ENCODE data around the gene FRMD3. TPM values are rescaled to one million over a fixed set of nuclear protein-coding genes. Genes with fewer than 3 reads are reported as not detected.

Gene FRMD3
- total RNA-seq, 1 experiment from 2014 or later, result 3.9 TPM

- ChIA-PET CTCF (no interaction called here), POLR2A (ENCODE audit: unreplicated experiment) (no interaction called here)
- Histone ChIP-seq H3K27ac (ENCODE audit: low read length) (no peak overlapping the region), H3K9me2 (replicated peaks; ENCODE audit: low read length) (no peaks in the 10 kb centered on the region), H3K9ac (ENCODE audit: low read length) (no peak overlapping the region), H3K9me3 (ENCODE audit: low read length) (no peaks in the 10 kb centered on the region), H3K4me3 (ENCODE audit: low read length) (no peak overlapping the region), H3K36me3 (ENCODE audit: low read depth, low read length) (no peaks in the 10 kb centered on the region), H4K20me1 (ENCODE audit: low read length) (no peaks in the 10 kb centered on the region), H3K4me2 (ENCODE audit: low read length) (no peak overlapping the region), H3K4me1 (ENCODE audit: insufficient read depth, low read length) (peaks cover 14% of the 10 kb centered on the region), H3K27me3 (ENCODE audit: low read length) (no peaks in the 10 kb centered on the region), H3K79me2 (ENCODE audit: low read length) (no peaks in the 10 kb centered on the region), H2AFZ (ENCODE audit: low read length) (no peak overlapping the region), H3F3A (ENCODE audit: low read length, unreplicated experiment) (no peaks in the 10 kb centered on the region)
- ATAC-seq, result no peak
- no peak for DNase-seq
- TF ChIP-seq EZH2 (IDR thresholded peaks at IDR 0.05; ENCODE audit: low read length, unreplicated experiment) (no peak), EZH2phosphoT487 (IDR thresholded peaks at IDR 0.05; ENCODE audit: borderline replicate concordance, low read length) (no peak)
- TF ChIP-seq, protein P1, sequence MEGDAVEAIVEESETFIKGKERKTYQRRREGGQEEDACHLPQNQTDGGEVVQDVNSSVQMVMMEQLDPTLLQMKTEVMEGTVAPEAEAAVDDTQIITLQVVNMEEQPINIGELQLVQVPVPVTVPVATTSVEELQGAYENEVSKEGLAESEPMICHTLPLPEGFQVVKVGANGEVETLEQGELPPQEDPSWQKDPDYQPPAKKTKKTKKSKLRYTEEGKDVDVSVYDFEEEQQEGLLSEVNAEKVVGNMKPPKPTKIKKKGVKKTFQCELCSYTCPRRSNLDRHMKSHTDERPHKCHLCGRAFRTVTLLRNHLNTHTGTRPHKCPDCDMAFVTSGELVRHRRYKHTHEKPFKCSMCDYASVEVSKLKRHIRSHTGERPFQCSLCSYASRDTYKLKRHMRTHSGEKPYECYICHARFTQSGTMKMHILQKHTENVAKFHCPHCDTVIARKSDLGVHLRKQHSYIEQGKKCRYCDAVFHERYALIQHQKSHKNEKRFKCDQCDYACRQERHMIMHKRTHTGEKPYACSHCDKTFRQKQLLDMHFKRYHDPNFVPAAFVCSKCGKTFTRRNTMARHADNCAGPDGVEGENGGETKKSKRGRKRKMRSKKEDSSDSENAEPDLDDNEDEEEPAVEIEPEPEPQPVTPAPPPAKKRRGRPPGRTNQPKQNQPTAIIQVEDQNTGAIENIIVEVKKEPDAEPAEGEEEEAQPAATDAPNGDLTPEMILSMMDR (conservative IDR thresholded peaks at IDR 0.05; ENCODE audit: low read depth, low read length), result no peak
- intact Hi-C loops (cut with micrococcal nuclease), result no loop called here
- no TSS peak for BruUV-seq (replicated peaks)
Observed at GRCh38 chr9:83285445-83286225, 252.6 kb downstream of the FRMD3 start.

GRCh38 chr9:83284746-83285145 lies 253.5 kb downstream of the FRMD3 start:
- H3K27ac ChIP-seq (ENCODE audit: low read length), result no peak overlapping the region
- H3K4me3 ChIP-seq (ENCODE audit: low read length), result no peak overlapping the region
- TF ChIP-seq EZH2phosphoT487 (IDR thresholded peaks at IDR 0.05; ENCODE audit: borderline replicate concordance, low read length) (no peak), EZH2 (IDR thresholded peaks at IDR 0.05; ENCODE audit: low read length, unreplicated experiment) (no peak)
- TF ChIP-seq, protein P1 (conservative IDR thresholded peaks at IDR 0.05; ENCODE audit: low read depth, low read length), result no peak
- H3K4me1 ChIP-seq (ENCODE audit: insufficient read depth, low read length), result peaks cover 21% of the 10 kb centered on the region
- no peak overlapping the region for H2AFZ ChIP-seq (ENCODE audit: low read length)
- H3K9me3 ChIP-seq (ENCODE audit: low read length), result no peaks in the 10 kb centered on the region
- DNase-seq (no peak), ATAC-seq (no peak)
- intact Hi-C loops (cut with micrococcal nuclease), result no loop called here
- H3F3A ChIP-seq (ENCODE audit: low read length, unreplicated experiment), result no peaks in the 10 kb centered on the region
- BruUV-seq (replicated peaks), result no TSS peak
- no peaks in the 10 kb centered on the region for H3K79me2 ChIP-seq (ENCODE audit: low read length)
- no peaks in the 10 kb centered on the region for H3K27me3 ChIP-seq (ENCODE audit: low read length)
- no peaks in the 10 kb centered on the region for H4K20me1 ChIP-seq (ENCODE audit: low read length)
- H3K36me3 ChIP-seq (ENCODE audit: low read depth, low read length), result no peaks in the 10 kb centered on the region
- H3K9ac ChIP-seq (ENCODE audit: low read length), result no peak overlapping the region
- POLR2A ChIA-PET (ENCODE audit: unreplicated experiment), result no interaction called here
- CTCF ChIA-PET, result no interaction called here
- H3K9me2 ChIP-seq (replicated peaks; ENCODE audit: low read length), result no peaks in the 10 kb centered on the region
- no peak overlapping the region for H3K4me2 ChIP-seq (ENCODE audit: low read length)

- BruUV-seq (replicated peaks), result no TSS peak
- H3K4me2 ChIP-seq (ENCODE audit: low read length), result no peak overlapping the region
- no peaks in the 10 kb centered on the region for H3K36me3 ChIP-seq (ENCODE audit: low read depth, low read length)
- no peak for DNase-seq
- no peak overlapping the region for H3K27ac ChIP-seq (ENCODE audit: low read length)
- H3K4me3 ChIP-seq (ENCODE audit: low read length), result no peak overlapping the region
- no peaks in the 10 kb centered on the region for H3K9me3 ChIP-seq (ENCODE audit: low read length)
- no peaks in the 10 kb centered on the region for H3F3A ChIP-seq (ENCODE audit: low read length, unreplicated experiment)
- H2AFZ ChIP-seq (ENCODE audit: low read length), result no peak overlapping the region
- H3K9ac ChIP-seq (ENCODE audit: low read length), result no peak overlapping the region
- ATAC-seq, result no peak
- TF ChIP-seq EZH2phosphoT487 (IDR thresholded peaks at IDR 0.05; ENCODE audit: borderline replicate concordance, low read length), result no peak
- TF ChIP-seq, protein P1 (conservative IDR thresholded peaks at IDR 0.05; ENCODE audit: low read depth, low read length), result no peak
- TF ChIP-seq EZH2 (IDR thresholded peaks at IDR 0.05; ENCODE audit: low read length, unreplicated experiment), result no peak
- no peaks in the 10 kb centered on the region for H4K20me1 ChIP-seq (ENCODE audit: low read length)
- no peaks in the 10 kb centered on the region for H3K9me2 ChIP-seq (replicated peaks; ENCODE audit: low read length)
- H3K79me2 ChIP-seq (ENCODE audit: low read length), result no peaks in the 10 kb centered on the region
- H3K4me1 ChIP-seq (ENCODE audit: insufficient read depth, low read length), result peaks cover 21% of the 10 kb centered on the region
- ChIA-PET CTCF (no interaction called here), POLR2A (ENCODE audit: unreplicated experiment) (no interaction called here)
- H3K27me3 ChIP-seq (ENCODE audit: low read length), result no peaks in the 10 kb centered on the region
- intact Hi-C loops (cut with micrococcal nuclease), result no loop called here
Observed at GRCh38 chr9:83283528-83283927, 254.7 kb downstream of the FRMD3 start.
